Sigmoid colon (tissue), 7 donors: Measurements from ENCODE around the gene GARIN6. TPM values are rescaled to one million over a fixed set of nuclear protein-coding genes. Genes with fewer than 3 reads are reported as not detected.

Source experiments
- DNase-seq: peaks from one replicate; pipeline ENCODE4 v3.0.0-alpha.2; 2019
- H3K27ac ChIP-seq, 4 donors: fragments of 200-600 bp; sonication (generic); one replicate each; pipeline ENCODE4 v1.5.1; 2016 to 2019; ENCODE audit warnings: mild to moderate bottlenecking in 1 of 4
- H3K27me3 ChIP-seq, 3 donors: fragments of 200-600 bp; sonication (generic); one replicate each; pipeline ENCODE4 v1.5.1; 2019; ENCODE audit warnings: mild to moderate bottlenecking in 1 of 3
- H3K36me3 ChIP-seq, 4 donors: fragments of 200-600 bp; sonication (generic); one replicate each; pipeline ENCODE4 v1.5.1; 2016 to 2019
- H3K4me1 ChIP-seq, 4 donors: fragments of 200-600 bp; sonication (generic); one replicate each; pipeline ENCODE4 v1.5.1; 2017 to 2019
- H3K4me3 ChIP-seq, 4 donors: fragments of 200-600 bp; sonication (generic); one replicate each; pipeline ENCODE4 v1.5.1; 2017 to 2019; ENCODE audit warnings: mild to moderate bottlenecking in 2 of 4, moderate library complexity in 1 of 4
- H3K9me3 ChIP-seq, 4 donors: fragments of 200-600 bp in 3 of 4; sonication (generic) in 3 of 4; one replicate each; pipeline versions ENCODE4 v1.5.1 to v1.6.1; 2013 to 2019
- CTCF ChIP-seq, 4 experiments: fragments of 450-650 bp in 3 of 4; fragments of 200-600 bp in 1 of 4; IDR thresholded peaks; one replicate each; pipeline ENCODE4 v1.5.1; 2016 to 2019; ENCODE audit warnings: antibody characterized with exemption in 4 of 4, mild to moderate bottlenecking in 3 of 4, moderate library complexity in 2 of 4
- EP300 ChIP-seq, 4 donors: sonication (generic); formaldehyde crosslinking; IDR thresholded peaks; one replicate each; pipeline ENCODE4 v1.6.1; 2017; ENCODE audit warnings: antibody characterized with exemption in 4 of 4
- POLR2A ChIP-seq, 2 donors: fragments of 450-650 bp; IDR thresholded peaks; one replicate each; pipeline ENCODE4 v1.6.1; 2016; ENCODE audit warnings: antibody characterized with exemption in 2 of 2, mild to moderate bottlenecking in 2 of 2, moderate library complexity in 2 of 2
- POLR2AphosphoS5 ChIP-seq, 4 donors: sonication (generic); formaldehyde crosslinking; IDR thresholded peaks; one replicate each; pipeline ENCODE4 v1.6.1; 2017; ENCODE audit warnings: antibody characterized with exemption in 4 of 4
- WGBS, 2 donors: extraction: QIAGEN DNeasy Blood & Tissue Kit; methylation state at CpG; one replicate each; pipeline ENCODE4 v1.1.7; 2013; 5-methylcytosine and 5-hydroxymethylcytosine counted together
- intact Hi-C: fragments of 100-400 bp; cut with DNase I; formaldehyde crosslinking; loops from one replicate; pipeline ENCODE4 v1.15.1; 2023
- polyA plus RNA-seq, 3 donors: library from polyadenylated mRNA; stranded (reverse); fragments of 200-250 nt; gene quantifications; one replicate each; pipeline ENCODE4 v1.2.3, GENCODE V29; 2013
- total RNA-seq, 4 donors: library from RNA; depleted of rRNA; stranded (reverse); fragments of >200 nt; gene quantifications; one replicate each; pipeline ENCODE4 v1.1.0, GENCODE V29; 2016
- donor health status: healthy with polysubstance abuse.
- donor health status: Bipolar disorder and iron deficiency.
- donor health status: healthy.

GARIN6 gene
- total and polyA plus RNA-seq, 7 donors, result not detected

DNA sequence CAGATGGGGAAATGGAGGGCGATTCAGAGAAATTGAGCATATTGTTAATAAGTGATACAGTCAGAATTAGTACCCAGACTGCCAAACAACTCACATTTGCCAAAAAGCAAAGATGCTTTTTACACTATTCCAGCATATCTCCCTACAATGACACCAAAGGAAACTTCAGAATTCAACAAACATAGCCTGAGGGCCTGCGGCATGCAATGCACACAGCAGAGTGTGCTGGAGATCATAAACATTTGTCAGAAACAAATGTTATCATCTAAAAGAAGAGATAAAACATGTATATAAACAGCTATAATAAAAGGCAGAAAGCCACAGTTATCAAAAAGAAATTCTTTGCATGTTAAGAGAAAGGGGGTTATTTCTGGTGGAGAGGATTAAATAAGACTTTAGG lies 20.1 kb upstream of the GARIN6 start:
- no peak overlapping the region for H3K4me3 ChIP-seq
- H3K36me3 ChIP-seq, result no peaks in the 10 kb centered on the region
- DNase-seq, result no peak
- 63 to 84% methylated on average over 2 of the region's 2 CpGs for WGBS, 2 donors
- H3K4me1 ChIP-seq, result no peaks in the 10 kb centered on the region
- TF ChIP-seq CTCF (IDR thresholded peaks at IDR 0.05) (no peak), EP300 (IDR thresholded peaks at IDR 0.05) (no peak), POLR2A (IDR thresholded peaks at IDR 0.05) (no peak), POLR2AphosphoS5 (IDR thresholded peaks at IDR 0.05) (no peak)
- H3K9me3 ChIP-seq, result no peaks in the 10 kb centered on the region
- intact Hi-C loops, result no loop called here
- H3K27me3 ChIP-seq, result no peaks in the 10 kb centered on the region
- no peak overlapping the region for H3K27ac ChIP-seq

DNA sequence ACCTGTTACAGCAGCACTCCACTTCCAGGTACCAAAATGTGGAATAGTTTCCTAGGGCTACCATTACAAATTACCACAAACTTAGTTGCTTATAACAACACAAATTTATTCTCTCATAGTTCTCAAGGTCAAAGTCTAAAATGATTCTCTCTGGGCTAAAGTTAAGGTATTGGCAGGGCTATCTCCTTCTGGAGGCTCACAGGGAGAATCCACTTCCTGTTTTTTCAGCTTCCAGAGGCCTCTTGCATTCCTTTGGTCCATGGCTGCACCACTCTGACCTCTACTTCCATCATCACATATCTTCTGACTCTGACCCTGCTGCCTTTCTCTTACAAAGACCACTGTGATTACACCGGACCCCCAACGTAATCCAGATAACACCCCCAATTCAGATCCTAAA lies 2.9 kb upstream of the GARIN6 start:
- no peaks in the 10 kb centered on the region for H3K9me3 ChIP-seq
- no peaks in the 10 kb centered on the region for H3K27me3 ChIP-seq
- H3K36me3 ChIP-seq, result peaks cover 0 to 14% (median 0%) of the 10 kb centered on the region in 4 donors
- no peak overlapping the region for H3K4me3 ChIP-seq
- no peak for DNase-seq
- H3K4me1 ChIP-seq, result no peaks in the 10 kb centered on the region
- H3K27ac ChIP-seq, result no peak overlapping the region
- intact Hi-C loops, result no loop called here
- TF ChIP-seq POLR2A (IDR thresholded peaks at IDR 0.05) (no peak), EP300 (IDR thresholded peaks at IDR 0.05) (no peak), CTCF (IDR thresholded peaks at IDR 0.05) (no peak), POLR2AphosphoS5 (IDR thresholded peaks at IDR 0.05) (no peak)
- WGBS, 2 donors, result 91% methylated on average over 2 of the region's 2 CpGs

DNA sequence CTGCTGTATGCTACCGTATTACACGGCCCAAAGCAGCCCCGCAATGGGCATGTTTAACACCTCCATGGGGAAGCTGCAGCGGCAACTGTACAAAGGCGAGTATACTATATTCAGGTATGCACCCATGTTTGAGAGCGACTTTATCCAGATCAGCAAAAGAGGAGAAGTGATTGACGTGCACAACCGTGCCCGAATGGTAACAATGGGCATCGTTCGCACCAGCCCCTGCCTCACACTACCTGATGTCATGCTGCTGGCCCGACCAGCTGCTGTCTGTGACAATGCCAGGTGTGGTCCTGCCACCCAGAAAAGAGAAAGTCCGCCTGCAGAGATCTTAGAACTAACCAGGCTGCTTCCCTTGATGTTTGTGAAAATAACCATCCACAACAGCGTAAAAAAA lies 630 bp downstream of the GARIN6 start:
- intact Hi-C loops, result no loop called here
- H3K4me3 ChIP-seq, result no peak overlapping the region
- 88 to 91% methylated on average over 14 of the region's 14 CpGs for WGBS, 2 donors
- TF ChIP-seq POLR2AphosphoS5 (IDR thresholded peaks at IDR 0.05) (no peak), CTCF (IDR thresholded peaks at IDR 0.05) (no peak), EP300 (IDR thresholded peaks at IDR 0.05) (no peak), POLR2A (IDR thresholded peaks at IDR 0.05) (no peak)
- no peaks in the 10 kb centered on the region for H3K9me3 ChIP-seq
- no peaks in the 10 kb centered on the region for H3K27me3 ChIP-seq
- no peak overlapping the region for H3K27ac ChIP-seq
- no peak for DNase-seq
- peaks cover 0 to 14% (median 0%) of the 10 kb centered on the region in 4 donors for H3K36me3 ChIP-seq
- H3K4me1 ChIP-seq, result no peaks in the 10 kb centered on the region

DNA sequence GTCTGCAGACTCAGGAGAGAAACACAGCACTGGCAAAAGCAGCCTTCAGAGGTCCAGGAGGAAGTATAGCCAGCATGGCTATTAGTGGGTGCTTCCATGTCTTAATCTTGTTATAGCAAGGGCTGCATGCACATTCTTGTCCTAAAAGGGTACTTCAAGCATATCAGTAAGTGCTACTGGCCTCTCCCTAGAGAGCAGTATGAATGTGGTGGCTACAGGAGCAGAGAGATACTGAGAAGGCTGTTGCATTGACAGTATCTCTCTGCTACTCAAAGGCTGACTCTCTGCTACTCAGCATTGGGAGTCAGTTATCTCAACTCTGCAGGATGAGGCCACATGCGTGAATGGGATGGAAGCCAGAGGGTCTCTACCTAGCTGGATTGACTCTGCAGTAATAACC lies 2.0 kb downstream of the GARIN6 start:
- 63 to 67% methylated on average over 1 of the region's 1 CpG for WGBS, 2 donors
- no peak for DNase-seq
- intact Hi-C loops, result no loop called here
- Histone ChIP-seq H3K4me1 (no peaks in the 10 kb centered on the region), H3K27me3 (no peaks in the 10 kb centered on the region), H3K9me3 (no peaks in the 10 kb centered on the region), H3K4me3 (no peak overlapping the region), H3K27ac (no peak overlapping the region), H3K36me3 (peaks cover 0 to 14% (median 0%) of the 10 kb centered on the region in 4 donors)
- TF ChIP-seq POLR2A (IDR thresholded peaks at IDR 0.05) (no peak), POLR2AphosphoS5 (IDR thresholded peaks at IDR 0.05) (no peak), EP300 (IDR thresholded peaks at IDR 0.05) (no peak), CTCF (IDR thresholded peaks at IDR 0.05) (no peak)

DNA sequence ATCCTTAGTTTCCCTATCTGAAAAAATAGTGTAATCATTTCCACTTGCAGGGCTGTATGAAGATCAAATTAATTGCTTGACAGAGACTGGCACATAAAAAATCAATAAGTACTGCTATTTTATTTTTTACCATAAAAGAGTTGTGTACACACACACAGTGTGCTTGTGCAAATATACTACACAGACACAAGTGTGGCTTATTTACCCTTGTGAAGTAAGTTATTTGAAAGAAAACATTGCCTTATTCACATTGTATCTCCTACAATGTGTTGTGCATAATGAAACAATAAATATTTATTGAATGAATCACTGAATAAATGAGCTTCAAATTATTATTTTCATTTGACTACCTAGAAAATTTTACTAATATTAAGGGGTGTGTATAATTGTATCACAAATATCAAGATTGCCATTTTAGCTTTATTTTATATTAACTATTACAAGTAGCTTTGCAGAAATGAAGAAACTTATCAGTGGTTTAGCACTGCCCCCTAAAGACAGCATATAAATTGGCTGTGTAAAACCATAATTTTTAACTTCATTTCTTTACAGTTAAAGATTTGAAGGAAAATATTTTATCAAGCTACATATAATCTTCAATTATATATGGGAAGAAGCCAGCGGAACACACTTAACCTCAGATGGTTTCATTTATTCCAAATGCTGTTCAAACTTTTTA lies 11.3 kb downstream of the GARIN6 start:
- H3K36me3 ChIP-seq, result no peaks in the 10 kb centered on the region
- intact Hi-C loops, result loop anchor here (5.0 kb wide), 1 partner anchor 617 kb away; no protein-coding TSS in a partner anchor
- TF ChIP-seq EP300 (IDR thresholded peaks at IDR 0.05) (no peak), POLR2A (IDR thresholded peaks at IDR 0.05) (no peak), POLR2AphosphoS5 (IDR thresholded peaks at IDR 0.05) (no peak), CTCF (IDR thresholded peaks at IDR 0.05) (no peak)
- DNase-seq, result no peak
- 87 to 94% methylated on average over 1 of the region's 1 CpG for WGBS, 2 donors
- no peaks in the 10 kb centered on the region for H3K9me3 ChIP-seq
- no peak overlapping the region for H3K27ac ChIP-seq
- H3K4me3 ChIP-seq, result no peak overlapping the region
- no peaks in the 10 kb centered on the region for H3K27me3 ChIP-seq
- no peaks in the 10 kb centered on the region for H3K4me1 ChIP-seq
